Panc1 (cell line): ENCODE results near the gene CACNA1A. TPM values are rescaled to one million over a fixed set of nuclear protein-coding genes. Genes with fewer than 3 reads are reported as not detected.

Experiments used
- ATAC-seq: fragments of 200-7000 bp; cut with Tn5 transposase; 2 replicates; pipeline ENCODE4 v1.9.1; 2020; ENCODE audit warnings: mild to moderate bottlenecking, moderate library complexity
- BruUV-seq: library from RNA; stranded (reverse); fragments of 400-500 nt; replicated peaks from 2 replicates; lab custom pipeline; 2021; lab: Mats Ljungman, UMichigan
- CTCF ChIA-PET: fragments of 300-600 bp; sonication (Branson Sonifier 250); formaldehyde crosslinking; loops from one replicate; lab custom pipeline; 2022; ENCODE audit warnings: antibody characterized with exemption; lab: Charles Lee
- POLR2A ChIA-PET: fragments of 300-600 bp; sonication (Branson Sonifier 250); formaldehyde crosslinking; loops from one replicate; lab custom pipeline; 2022; ENCODE audit warnings: antibody characterized with exemption; lab: Charles Lee
- DNase-seq: peaks from one replicate; pipeline ENCODE4 v3.0.0-alpha.2; 2010; ENCODE audit warnings: low read depth, low spot score
- H3K27ac ChIP-seq: 2 replicates; pipeline ENCODE4 v1.5.1; 2011; ENCODE audit warnings: mild to moderate bottlenecking, low read length, inconsistent platforms
- H3K27me3 ChIP-seq: fragments of 200-500 bp; sonication (Bioruptor generic); 2 replicates; pipeline ENCODE4 v1.6.0; 2014; ENCODE audit warnings: low read length, inconsistent platforms; ENCODE audit not compliant: control insufficient read depth, insufficient read depth
- H3K36me3 ChIP-seq: fragments of 200-500 bp; sonication (Bioruptor generic); 2 replicates; pipeline ENCODE4 v1.5.1; 2014; ENCODE audit warnings: inconsistent platforms, mild to moderate bottlenecking, low read length, moderate library complexity; ENCODE audit not compliant: control insufficient read depth, insufficient read depth
- H3K4me1 ChIP-seq: 2 replicates; pipeline ENCODE4 v1.5.1; 2011; ENCODE audit warnings: inconsistent platforms, mild to moderate bottlenecking, low read length, moderate library complexity; ENCODE audit not compliant: control insufficient read depth, insufficient read depth
- H3K4me3 ChIP-seq, 2 experiments: 2 replicates each; pipeline ENCODE4 v1.5.1; 2011 to 2012; ENCODE audit warnings: low read depth in 2 of 2, low read length in 2 of 2, mild to moderate bottlenecking in 2 of 2, inconsistent platforms in 1 of 2, moderate library complexity in 1 of 2
- H3K9me3 ChIP-seq: fragments of 200-500 bp; sonication (Bioruptor generic); 2 replicates; pipeline ENCODE4 v1.5.1; 2014; ENCODE audit warnings: low read depth, mild to moderate bottlenecking, inconsistent platforms, low read length, moderate library complexity; ENCODE audit not compliant: control insufficient read depth, insufficient read depth
- CTCF ChIP-seq: fragments of 450-650 bp; IDR thresholded peaks from 2 replicates; pipeline ENCODE4 v1.5.1; 2017; ENCODE audit warnings: mild to moderate bottlenecking
- POLR2AphosphoS5 ChIP-seq: IDR thresholded peaks from 2 replicates; pipeline ENCODE4 v1.6.1; 2012; ENCODE audit warnings: mild to moderate bottlenecking, low read depth, low read length, moderate library complexity
- SIN3A ChIP-seq: IDR thresholded peaks from 2 replicates; pipeline ENCODE4 v1.6.1; 2012; ENCODE audit warnings: low read depth, mild to moderate bottlenecking, low read length, moderate library complexity, borderline replicate concordance; ENCODE audit not compliant: insufficient read depth
- TCF7L2 ChIP-seq: IDR thresholded peaks from 2 replicates; pipeline ENCODE4 v1.6.1; 2011; ENCODE audit warnings: mild to moderate bottlenecking, low read depth, low read length, inconsistent platforms
- in situ Hi-C: cut with HindIII; loops from 2 replicates; pipeline ENCODE4 v1.10.0; 2016; ENCODE audit warnings: low sequenced_read_pairs, low pct_unique_long_range_greater_than_20kb
- intact Hi-C: fragments of 100-400 bp; cut with micrococcal nuclease; formaldehyde crosslinking; loops from one replicate; pipeline ENCODE4 v1.10.0; 2022; ENCODE audit not compliant: unreplicated experiment
- total RNA-seq: library from RNA; stranded (reverse); gene quantifications from one replicate; pipeline ENCODE4 v1.2.1, GENCODE V29; 2021; ENCODE audit not compliant: unreplicated experiment
- TF ChIP-seq, protein P1 (sequence below), 2 experiments: IDR thresholded peaks; 2 replicates each; pipeline ENCODE4 v1.6.1; 2011 to 2012; ENCODE audit warnings: low read depth in 2 of 2, control low read depth in 1 of 2, low read length in 1 of 2, mild to moderate bottlenecking in 1 of 2, moderate library complexity in 1 of 2; ENCODE audit not compliant: insufficient read depth in 1 of 2

CACNA1A gene
- total RNA-seq, 1 experiment from 2014 or later: 0.51 TPM

DNA sequence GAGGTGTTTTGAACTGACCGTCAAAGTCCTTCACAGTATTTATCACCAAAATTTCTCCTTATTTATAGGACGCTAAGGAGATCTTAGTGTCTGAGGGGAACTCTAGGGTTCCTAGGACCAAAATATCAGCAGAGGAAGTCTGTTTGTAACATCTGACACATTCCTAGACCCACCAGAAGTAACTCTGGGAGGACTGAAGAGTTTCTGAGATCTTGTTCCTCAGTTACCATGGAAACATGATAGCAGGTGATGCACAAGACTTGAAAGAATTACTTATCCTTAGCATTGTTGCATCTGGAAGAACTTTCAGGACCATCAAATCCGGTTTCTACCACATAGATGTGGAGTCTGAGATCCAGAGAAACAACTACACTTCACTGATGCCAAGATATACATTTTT lies 191.5 kb downstream of the CACNA1A start:
- Histone ChIP-seq H3K9me3 (no peaks in the 10 kb centered on the region), H3K4me1 (no peaks in the 10 kb centered on the region), H3K4me3 (no peak overlapping the region), H3K36me3 (no peaks in the 10 kb centered on the region), H3K27ac (no peak overlapping the region), H3K27me3 (no peaks in the 10 kb centered on the region)
- TF ChIP-seq TCF7L2 (no peak), POLR2AphosphoS5 (no peak), SIN3A (no peak), CTCF (no peak)
- TF ChIP-seq, protein P1, sequence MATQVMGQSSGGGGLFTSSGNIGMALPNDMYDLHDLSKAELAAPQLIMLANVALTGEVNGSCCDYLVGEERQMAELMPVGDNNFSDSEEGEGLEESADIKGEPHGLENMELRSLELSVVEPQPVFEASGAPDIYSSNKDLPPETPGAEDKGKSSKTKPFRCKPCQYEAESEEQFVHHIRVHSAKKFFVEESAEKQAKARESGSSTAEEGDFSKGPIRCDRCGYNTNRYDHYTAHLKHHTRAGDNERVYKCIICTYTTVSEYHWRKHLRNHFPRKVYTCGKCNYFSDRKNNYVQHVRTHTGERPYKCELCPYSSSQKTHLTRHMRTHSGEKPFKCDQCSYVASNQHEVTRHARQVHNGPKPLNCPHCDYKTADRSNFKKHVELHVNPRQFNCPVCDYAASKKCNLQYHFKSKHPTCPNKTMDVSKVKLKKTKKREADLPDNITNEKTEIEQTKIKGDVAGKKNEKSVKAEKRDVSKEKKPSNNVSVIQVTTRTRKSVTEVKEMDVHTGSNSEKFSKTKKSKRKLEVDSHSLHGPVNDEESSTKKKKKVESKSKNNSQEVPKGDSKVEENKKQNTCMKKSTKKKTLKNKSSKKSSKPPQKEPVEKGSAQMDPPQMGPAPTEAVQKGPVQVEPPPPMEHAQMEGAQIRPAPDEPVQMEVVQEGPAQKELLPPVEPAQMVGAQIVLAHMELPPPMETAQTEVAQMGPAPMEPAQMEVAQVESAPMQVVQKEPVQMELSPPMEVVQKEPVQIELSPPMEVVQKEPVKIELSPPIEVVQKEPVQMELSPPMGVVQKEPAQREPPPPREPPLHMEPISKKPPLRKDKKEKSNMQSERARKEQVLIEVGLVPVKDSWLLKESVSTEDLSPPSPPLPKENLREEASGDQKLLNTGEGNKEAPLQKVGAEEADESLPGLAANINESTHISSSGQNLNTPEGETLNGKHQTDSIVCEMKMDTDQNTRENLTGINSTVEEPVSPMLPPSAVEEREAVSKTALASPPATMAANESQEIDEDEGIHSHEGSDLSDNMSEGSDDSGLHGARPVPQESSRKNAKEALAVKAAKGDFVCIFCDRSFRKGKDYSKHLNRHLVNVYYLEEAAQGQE (IDR thresholded peaks at IDR 0.05; ENCODE audit: insufficient read depth in 1 of 2, low read depth in 2 of 2, low read length in 1 of 2): no peak
- in situ Hi-C loops: no loop called here
- ChIA-PET CTCF (no interaction called here), POLR2A (interaction anchor here (0.5 to 0.7 kb wide), 2 partner anchors 174 to 505 kb away, joined by 3 to 9 read pairs; no protein-coding TSS in a partner anchor)
- DNase-seq (no peak), ATAC-seq (no peak)
- BruUV-seq: no TSS peak
- intact Hi-C loops: no loop called here

DNA sequence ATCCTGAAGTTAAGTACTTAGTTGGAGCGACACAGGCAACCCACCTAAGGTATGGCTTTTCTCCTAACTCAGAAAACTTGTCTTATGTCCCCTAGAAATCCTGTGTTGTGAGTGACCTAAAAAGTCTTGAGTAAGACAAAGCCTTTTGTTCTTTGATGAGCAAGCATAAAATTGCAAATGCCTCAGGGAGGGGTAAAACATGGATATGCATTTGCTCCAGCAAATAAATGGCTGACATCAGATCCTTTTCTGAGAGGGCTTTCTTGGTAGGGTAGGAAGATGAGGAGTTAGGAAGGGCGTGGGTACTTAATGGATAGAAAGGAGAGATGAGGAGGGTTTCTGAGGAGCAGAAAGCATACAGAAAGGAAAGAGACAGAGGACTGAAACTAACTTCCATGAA lies 192.4 kb downstream of the CACNA1A start:
- ATAC-seq: no peak
- in situ Hi-C loops (no loop called here), intact Hi-C loops (no loop called here)
- DNase-seq: no peak
- H3K9me3 ChIP-seq: no peaks in the 10 kb centered on the region
- H3K4me1 ChIP-seq: no peaks in the 10 kb centered on the region
- TF ChIP-seq POLR2AphosphoS5 (no peak), SIN3A (no peak), TCF7L2 (no peak), CTCF (no peak)
- TF ChIP-seq, protein P1 (IDR thresholded peaks at IDR 0.05; ENCODE audit: insufficient read depth in 1 of 2, low read depth in 2 of 2, low read length in 1 of 2): no peak
- H3K27me3 ChIP-seq: no peaks in the 10 kb centered on the region
- ChIA-PET CTCF (no interaction called here), POLR2A (no interaction called here)
- H3K4me3 ChIP-seq: no peak overlapping the region
- H3K36me3 ChIP-seq: no peaks in the 10 kb centered on the region
- no TSS peak for BruUV-seq
- H3K27ac ChIP-seq: no peak overlapping the region
